GM18526 (cell line): ENCODE results near the gene PLXNC1.

Experiments used
- POLR2A ChIP-seq: IDR thresholded peaks from 3 replicates; pipeline ENCODE4 v1.6.1; 2011; ENCODE audit not compliant: insufficient read length; ENCODE audit errors: extremely low read depth

PLXNC1 gene

DNA sequence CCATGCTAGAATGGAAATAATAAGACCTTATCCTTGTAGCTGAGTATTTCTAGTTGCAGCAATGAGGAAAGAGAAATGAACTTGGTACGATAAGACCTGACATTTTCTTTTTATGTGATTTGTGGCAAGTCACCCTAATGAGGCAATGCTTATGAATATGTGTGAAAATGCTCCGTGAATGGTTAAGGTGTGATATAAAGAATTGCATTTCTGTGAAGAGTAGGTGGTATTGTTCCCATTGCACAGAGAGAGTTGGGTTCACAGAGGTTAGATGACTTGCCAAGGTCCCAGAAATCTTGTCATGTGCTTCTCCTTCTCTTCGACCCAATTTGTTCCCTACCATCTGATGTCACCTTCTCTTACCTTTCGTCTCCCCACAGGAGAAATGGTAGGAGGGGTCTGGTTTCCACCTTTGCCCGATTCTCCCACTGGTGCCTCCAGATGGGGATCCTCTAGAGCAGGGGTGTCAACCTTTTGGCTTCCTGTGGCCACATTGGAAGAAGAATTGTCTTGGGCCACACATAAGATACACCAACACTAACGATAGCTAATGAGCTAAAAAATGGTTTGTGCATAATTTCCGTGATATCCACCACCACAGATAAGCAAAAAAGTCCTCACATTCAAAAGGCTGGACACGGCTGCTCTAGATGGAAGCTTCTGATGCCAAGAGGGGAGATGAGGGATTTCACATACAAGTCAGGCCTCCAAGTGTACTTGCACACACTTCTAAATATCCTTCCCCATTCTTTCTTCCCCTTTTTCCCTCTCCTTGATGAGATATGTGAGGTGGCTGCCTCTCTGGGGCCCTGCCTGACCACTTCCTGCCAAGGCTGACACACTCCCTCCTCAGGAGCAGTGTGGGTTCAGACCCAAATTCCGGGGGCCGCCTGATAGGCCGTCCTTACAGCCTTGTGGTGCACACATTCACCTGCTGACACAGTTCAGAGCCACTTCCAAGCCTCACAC is 96.1 kb downstream of the PLXNC1 start:
- TF ChIP-seq POLR2A = no peak

DNA sequence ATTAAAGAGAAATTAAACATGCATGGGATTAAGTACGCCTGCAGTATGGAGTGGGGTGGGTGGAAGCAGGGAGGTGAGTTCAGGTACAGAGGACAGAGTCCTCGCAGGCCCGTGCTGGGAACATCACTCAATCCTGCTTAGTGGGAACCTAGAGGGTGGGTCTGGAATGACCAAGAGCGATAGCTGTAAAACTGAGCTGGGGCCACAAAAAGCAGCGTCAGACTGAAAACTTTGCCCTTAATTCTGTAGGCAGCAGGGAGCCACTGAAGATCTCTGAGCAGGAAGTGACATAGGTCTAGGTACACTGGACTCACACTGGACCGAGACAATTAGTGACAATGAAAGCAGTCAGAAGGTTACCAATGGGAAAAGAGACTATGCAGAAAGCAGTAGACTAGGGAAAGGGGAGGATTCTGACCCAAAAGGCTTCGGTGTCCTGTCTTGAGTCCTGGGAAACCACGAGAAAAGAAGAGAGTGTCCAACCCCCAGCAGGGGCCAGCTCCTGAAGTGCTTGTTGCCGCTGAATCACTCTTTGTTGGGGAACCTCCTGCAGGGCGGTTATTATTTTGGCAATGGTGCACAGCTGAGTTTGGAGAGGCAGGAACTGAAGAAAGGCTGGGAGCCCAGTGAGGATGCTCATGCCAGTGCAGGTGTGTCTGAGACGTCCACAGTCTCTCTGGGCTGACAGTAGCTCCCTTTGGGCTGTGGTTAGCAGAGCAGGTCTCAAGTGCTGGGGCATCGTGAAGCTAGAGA is 97.4 kb downstream of the PLXNC1 start:
- TF ChIP-seq POLR2A = no peak

GRCh38 chr12:94247246-94247645 is 98.9 kb downstream of the PLXNC1 start:
- no peak for TF ChIP-seq POLR2A

- TF ChIP-seq POLR2A = no peak
These were observed 100.2 kb downstream of the PLXNC1 start for GRCh38 chr12:94248582-94248981.

- no peak for TF ChIP-seq POLR2A
These were observed 101.8 kb downstream of the PLXNC1 start for GRCh38 chr12:94250130-94250529.

- TF ChIP-seq POLR2A = no peak
These were observed 105.9 kb downstream of the PLXNC1 start for GRCh38 chr12:94254270-94254669.

DNA sequence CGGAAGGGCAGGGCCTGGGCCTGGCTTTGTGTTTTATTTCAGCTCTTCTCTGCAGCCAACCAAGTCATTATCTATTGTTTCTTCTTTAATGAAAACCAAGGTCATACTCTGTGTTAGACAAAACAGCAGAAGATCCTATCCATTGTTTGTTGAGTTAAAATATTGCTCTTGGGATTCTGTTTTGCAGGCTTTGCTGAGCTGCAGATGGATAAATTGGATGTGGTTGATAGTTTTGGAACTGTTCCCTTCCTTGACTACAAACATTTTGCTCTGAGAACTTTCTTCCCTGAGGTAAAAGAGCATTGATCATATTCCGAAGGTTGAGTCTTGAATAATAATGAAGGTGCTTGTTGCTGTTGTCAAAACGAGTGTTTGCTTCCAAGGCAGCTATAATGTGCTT is 106.6 kb downstream of the PLXNC1 start:
- TF ChIP-seq POLR2A = no peak

DNA sequence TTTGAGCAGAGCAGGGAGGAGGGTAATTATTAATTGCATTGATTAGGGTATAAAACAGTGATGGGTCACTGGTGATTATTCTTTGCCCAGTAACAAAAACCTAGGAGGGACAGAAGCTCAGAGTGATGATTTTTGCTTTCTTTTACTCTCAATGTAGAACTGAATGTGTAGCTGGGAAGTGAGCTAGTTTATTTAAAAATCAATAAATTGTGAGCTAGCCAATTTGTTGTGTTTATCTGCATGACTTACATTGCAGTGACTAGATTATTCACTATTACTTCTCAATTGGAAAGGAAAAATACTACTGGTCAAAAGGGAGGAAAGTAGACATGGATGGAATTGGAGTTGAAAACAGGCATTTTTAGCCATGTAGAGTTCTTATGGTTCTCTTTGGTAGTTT is 107.1 kb downstream of the PLXNC1 start:
- no peak for TF ChIP-seq POLR2A

- no peak for TF ChIP-seq POLR2A
These were observed 110.2 kb downstream of the PLXNC1 start for GRCh38 chr12:94258593-94258992.

DNA sequence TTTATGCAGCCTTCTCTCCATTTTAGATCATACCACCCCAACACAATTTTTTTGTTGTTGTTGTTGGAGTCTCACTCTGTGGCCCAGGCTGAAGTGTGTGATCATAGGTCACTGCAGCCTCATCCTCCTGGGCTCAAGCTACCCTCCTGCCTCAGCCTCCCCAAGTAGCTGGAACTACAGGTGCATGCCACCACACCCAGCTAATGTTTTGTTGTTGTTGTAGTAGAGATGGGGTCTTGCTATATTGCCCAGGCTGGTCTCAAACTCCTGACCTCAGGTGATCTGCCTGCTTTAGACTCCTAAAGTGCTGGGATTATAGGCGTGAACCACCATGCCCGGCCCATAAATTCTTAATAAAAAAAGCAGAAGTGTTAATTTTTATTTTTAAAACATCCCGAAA is 111.6 kb downstream of the PLXNC1 start:
- TF ChIP-seq POLR2A = no peak

- no peak for TF ChIP-seq POLR2A
These were observed 112.3 kb downstream of the PLXNC1 start for GRCh38 chr12:94260717-94261116.

GRCh38 chr12:94261119-94261518 is 112.7 kb downstream of the PLXNC1 start:
- TF ChIP-seq POLR2A = no peak

GRCh38 chr12:94261786-94262185 is 113.4 kb downstream of the PLXNC1 start:
- no peak for TF ChIP-seq POLR2A

DNA sequence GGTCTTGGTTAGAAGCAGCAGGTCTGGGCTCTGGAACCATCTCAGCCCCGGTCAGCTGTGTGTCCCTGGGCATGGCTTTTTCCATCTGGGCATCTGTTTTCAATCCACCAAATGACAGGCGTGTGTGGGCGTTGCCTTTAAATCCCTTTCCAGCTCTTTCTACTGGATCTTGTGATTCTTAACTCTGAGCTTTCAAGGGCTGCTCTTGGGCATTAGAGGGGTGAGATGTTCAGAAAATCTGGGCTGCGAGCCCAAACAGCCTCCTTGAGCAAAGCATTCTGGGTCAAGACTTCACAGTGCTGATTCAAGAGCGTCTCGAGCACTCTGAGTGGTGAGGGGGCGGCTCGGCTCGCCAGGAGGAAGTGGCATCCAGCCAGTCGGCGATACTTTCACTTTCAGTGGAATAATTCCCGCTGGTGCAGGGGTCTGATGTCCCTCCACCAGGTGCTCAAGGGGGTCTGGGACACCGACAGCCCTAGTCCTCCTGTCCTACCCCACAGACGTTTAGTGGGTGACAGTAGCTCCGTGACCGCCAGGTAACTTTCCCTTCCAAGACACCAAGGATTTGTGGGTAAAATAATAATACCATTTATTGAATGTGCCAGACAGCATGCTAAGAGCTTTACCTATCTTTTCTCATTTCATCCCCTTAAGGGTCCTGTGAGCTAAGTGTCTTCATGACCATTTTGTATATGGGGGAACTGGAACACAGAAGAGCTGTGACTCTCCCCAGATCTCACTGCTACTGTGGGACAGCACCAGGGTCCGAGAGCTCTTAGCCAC is 114.0 kb downstream of the PLXNC1 start:
- peak; percentile 44 for TF ChIP-seq POLR2A
